PC-9 (cell line): ENCODE measurements around the gene TRIM66.

Experiments
- EZH2 ChIP-seq: fragments of 200-600 bp; sonication (generic); IDR thresholded peaks from 2 replicates; pipeline ENCODE4 v1.8.0; 2017; ENCODE audit warnings: antibody characterized with exemption, low read depth
- TF ChIP-seq, protein P1 (sequence below): fragments of 200-600 bp; sonication (generic); conservative IDR thresholded peaks from 2 replicates; pipeline ENCODE4 v1.6.1; 2017; ENCODE audit warnings: mixed run types, antibody characterized with exemption, mild to moderate bottlenecking, moderate library complexity

DNA sequence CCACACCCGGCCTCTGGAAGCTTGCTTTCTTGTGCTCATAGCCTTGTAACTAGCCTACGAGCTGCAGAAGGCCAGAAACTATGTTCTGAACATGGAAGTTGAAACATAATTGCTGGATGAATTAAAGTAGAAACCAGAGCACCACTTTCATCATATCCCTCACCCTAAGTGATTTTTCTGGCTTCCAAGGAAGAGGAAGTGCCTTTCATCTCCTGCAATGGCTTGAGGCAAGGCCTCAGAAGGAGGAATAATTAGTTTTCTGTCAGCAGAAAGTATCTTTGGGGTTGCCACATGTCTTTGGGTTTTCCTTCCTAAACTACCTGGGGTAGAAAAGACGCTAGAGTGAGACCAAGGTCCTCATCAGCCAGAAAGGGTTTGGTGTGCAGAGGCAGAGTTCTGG is 14.6 kb upstream of the TRIM66 start:
- no peak for TF ChIP-seq EZH2
- TF ChIP-seq, protein P1, sequence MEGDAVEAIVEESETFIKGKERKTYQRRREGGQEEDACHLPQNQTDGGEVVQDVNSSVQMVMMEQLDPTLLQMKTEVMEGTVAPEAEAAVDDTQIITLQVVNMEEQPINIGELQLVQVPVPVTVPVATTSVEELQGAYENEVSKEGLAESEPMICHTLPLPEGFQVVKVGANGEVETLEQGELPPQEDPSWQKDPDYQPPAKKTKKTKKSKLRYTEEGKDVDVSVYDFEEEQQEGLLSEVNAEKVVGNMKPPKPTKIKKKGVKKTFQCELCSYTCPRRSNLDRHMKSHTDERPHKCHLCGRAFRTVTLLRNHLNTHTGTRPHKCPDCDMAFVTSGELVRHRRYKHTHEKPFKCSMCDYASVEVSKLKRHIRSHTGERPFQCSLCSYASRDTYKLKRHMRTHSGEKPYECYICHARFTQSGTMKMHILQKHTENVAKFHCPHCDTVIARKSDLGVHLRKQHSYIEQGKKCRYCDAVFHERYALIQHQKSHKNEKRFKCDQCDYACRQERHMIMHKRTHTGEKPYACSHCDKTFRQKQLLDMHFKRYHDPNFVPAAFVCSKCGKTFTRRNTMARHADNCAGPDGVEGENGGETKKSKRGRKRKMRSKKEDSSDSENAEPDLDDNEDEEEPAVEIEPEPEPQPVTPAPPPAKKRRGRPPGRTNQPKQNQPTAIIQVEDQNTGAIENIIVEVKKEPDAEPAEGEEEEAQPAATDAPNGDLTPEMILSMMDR: no peak
